PC-9 (cell line): ENCODE data around the gene EML3. TPM values are rescaled to one million over a fixed set of nuclear protein-coding genes. Genes with fewer than 3 reads are reported as not detected.

Source experiments
- BruUV-seq: library from RNA; stranded (reverse); fragments of 400-500 nt; replicated peaks from 2 replicates; lab custom pipeline; 2021; lab: Mats Ljungman, UMichigan
- CTCF ChIA-PET: fragments of 300-600 bp; sonication (Branson Sonifier 250); formaldehyde crosslinking; loops from one replicate; lab custom pipeline; 2022; ENCODE audit warnings: antibody characterized with exemption; lab: Charles Lee
- POLR2A ChIA-PET: fragments of 300-600 bp; sonication (Branson Sonifier 250); formaldehyde crosslinking; loops from one replicate; lab custom pipeline; 2022; ENCODE audit warnings: antibody characterized with exemption; ENCODE audit not compliant: unreplicated experiment; lab: Charles Lee
- DNase-seq, 2 experiments: peaks; one replicate each; pipeline versions ENCODE4 v3.0.0 to v3.0.0-alpha.2; 2015 to 2022; ENCODE audit warnings: mixed read lengths in 1 of 2
- H2AFZ ChIP-seq: fragments of 200-600 bp; sonication (generic); 2 replicates; pipeline ENCODE4 v1.8.1; 2017; ENCODE audit warnings: antibody characterized with exemption
- H3F3A ChIP-seq: fragments of 200-600 bp; sonication (generic); 2 replicates; pipeline ENCODE4 v1.8.1; 2017; ENCODE audit warnings: antibody characterized with exemption, mild to moderate bottlenecking, low read depth; ENCODE audit not compliant: insufficient read depth
- H3K27ac ChIP-seq: fragments of 200-600 bp; sonication (generic); 2 replicates; pipeline ENCODE4 v1.6.1; 2016; ENCODE audit warnings: mixed run types
- H3K27me3 ChIP-seq: fragments of 200-600 bp; sonication (generic); 2 replicates; pipeline ENCODE4 v1.6.1; 2016; ENCODE audit warnings: low read depth, mixed run types; ENCODE audit not compliant: insufficient read depth
- H3K36me3 ChIP-seq: fragments of 200-600 bp; sonication (generic); 2 replicates; pipeline ENCODE4 v1.6.1; 2016; ENCODE audit warnings: low read depth, mixed run types
- H3K4me1 ChIP-seq: fragments of 200-600 bp; sonication (generic); replicated peaks from 2 replicates; pipeline ENCODE4 v1.6.1; 2016; ENCODE audit warnings: mixed run types; ENCODE audit not compliant: insufficient read depth
- H3K4me2 ChIP-seq: fragments of 200-600 bp; sonication (generic); 2 replicates; pipeline ENCODE4 v1.6.1; 2017; ENCODE audit warnings: mixed run types
- H3K4me3 ChIP-seq: fragments of 200-600 bp; sonication (generic); 2 replicates; pipeline ENCODE4 v1.6.1; 2016; ENCODE audit warnings: mixed run types
- H3K79me2 ChIP-seq: fragments of 200-600 bp; sonication (generic); 2 replicates; pipeline ENCODE4 v1.6.1; 2017; ENCODE audit warnings: low read depth, mixed run types
- H3K9me2 ChIP-seq: fragments of 200-600 bp; sonication (generic); 2 replicates; pipeline ENCODE4 v1.8.1; 2017; ENCODE audit warnings: mild to moderate bottlenecking; ENCODE audit not compliant: insufficient read depth
- H3K9me3 ChIP-seq: fragments of 200-600 bp; sonication (generic); 2 replicates; pipeline ENCODE4 v1.8.1; 2016; ENCODE audit warnings: low read depth; ENCODE audit not compliant: insufficient read depth
- H4K20me1 ChIP-seq: fragments of 200-600 bp; sonication (generic); 2 replicates; pipeline ENCODE4 v1.8.1; 2017; ENCODE audit not compliant: insufficient read depth
- CTCF ChIP-seq: fragments of 200-600 bp; sonication (generic); conservative IDR thresholded peaks from 2 replicates; pipeline ENCODE4 v1.6.1; 2017; ENCODE audit warnings: mixed run types, antibody characterized with exemption, mild to moderate bottlenecking, moderate library complexity
- EZH2 ChIP-seq: fragments of 200-600 bp; sonication (generic); IDR thresholded peaks from 2 replicates; pipeline ENCODE4 v1.8.0; 2017; ENCODE audit warnings: antibody characterized with exemption, low read depth
- intact Hi-C: fragments of 100-400 bp; cut with micrococcal nuclease; formaldehyde crosslinking; loops from one replicate; pipeline ENCODE4 v1.10.0; 2022; ENCODE audit not compliant: unreplicated experiment
- total RNA-seq: library from RNA; stranded (reverse); gene quantifications from 2 replicates; pipeline ENCODE4 v1.2.3, GENCODE V29; 2021

Gene EML3
- total RNA-seq, 1 experiment from 2014 or later = 84.2 TPM

GRCh38 chr11:62558669-62559068 lies 53.9 kb downstream of the EML3 start:
- no TSS peak for BruUV-seq
- Histone ChIP-seq H3K9me2 (no peaks in the 10 kb centered on the region), H3K79me2 (peaks cover 44% of the 10 kb centered on the region), H3K27ac (peak overlapping the region; percentile 92), H3K4me2 (no peak overlapping the region; the same call in 1 of the 2 replicates), H3K9me3 (no peaks in the 10 kb centered on the region), H3K4me1 (peaks cover 91% of the 10 kb centered on the region), H4K20me1 (peaks cover 49% of the 10 kb centered on the region), H3K36me3 (peaks cover 30% of the 10 kb centered on the region), H3K27me3 (no peaks in the 10 kb centered on the region), H2AFZ (no peak overlapping the region), H3K4me3 (no peak overlapping the region), H3F3A (peaks cover 97% of the 10 kb centered on the region)
- no peak for TF ChIP-seq EZH2
- TF ChIP-seq CTCF = no peak
- intact Hi-C loops = no loop called here
- ChIA-PET CTCF (interaction anchor here (0.6 to 3.3 kb wide), 3 partner anchors 15 to 134 kb away, joined by 4 to 49 read pairs (median 10); no protein-coding TSS in a partner anchor), POLR2A (interaction anchor here (0.7 kb wide), 1 partner anchor 22 kb away, joined by 6 read pairs; no protein-coding TSS in a partner anchor)
- no peak for DNase-seq

- no peaks in the 10 kb centered on the region for H3K27me3 ChIP-seq
- peaks cover 35% of the 10 kb centered on the region for H3K79me2 ChIP-seq
- H4K20me1 ChIP-seq = peaks cover 35% of the 10 kb centered on the region
- ChIA-PET CTCF (interaction anchor here (0.5 to 1.6 kb wide), 7 partner anchors 12 to 132 kb away, joined by 3 to 14 read pairs (median 6); no protein-coding TSS in a partner anchor), POLR2A (interaction anchor here (0.6 to 1.3 kb wide), 6 partner anchors 10 to 146 kb away, joined by 3 to 10 read pairs (median 4); partner anchors contain the start of gene AHNAK)
- no peak overlapping the region for H2AFZ ChIP-seq
- peak overlapping the region; percentile 92 for H3K27ac ChIP-seq
- BruUV-seq = no TSS peak
- no peak overlapping the region for H3K4me3 ChIP-seq
- H3K9me2 ChIP-seq = no peaks in the 10 kb centered on the region
- H3K9me3 ChIP-seq = no peaks in the 10 kb centered on the region
- peaks cover 24% of the 10 kb centered on the region for H3K36me3 ChIP-seq
- H3F3A ChIP-seq = peaks cover 96% of the 10 kb centered on the region
- TF ChIP-seq EZH2 = no peak
- TF ChIP-seq CTCF = no peak
- peak overlapping the region; percentile 95 for H3K4me2 ChIP-seq
- peaks cover 96% of the 10 kb centered on the region for H3K4me1 ChIP-seq
- intact Hi-C loops = loop anchor here (1.0 kb wide), 1 partner anchor 49 kb away; no protein-coding TSS in a partner anchor
- DNase-seq = peak in 1 of 2 experiments; percentile 60
Observed at GRCh38 chr11:62556875-62557631, 55.5 kb downstream of the EML3 start.

- Histone ChIP-seq H3K4me2 (peak overlapping the region; percentile 95), H3K27ac (peak overlapping the region; percentile 92), H2AFZ (no peak overlapping the region), H3K79me2 (peaks cover 32% of the 10 kb centered on the region), H3K27me3 (no peaks in the 10 kb centered on the region), H3K9me2 (no peaks in the 10 kb centered on the region), H3K9me3 (no peaks in the 10 kb centered on the region), H3F3A (peaks cover 96% of the 10 kb centered on the region), H3K36me3 (peaks cover 24% of the 10 kb centered on the region), H4K20me1 (peaks cover 30% of the 10 kb centered on the region), H3K4me1 (peaks cover 96% of the 10 kb centered on the region), H3K4me3 (peak overlapping the region; percentile 38; the same call in 1 of the 2 replicates)
- no peak for TF ChIP-seq EZH2
- TF ChIP-seq CTCF = no peak
- DNase-seq = peak; percentile 90 to 94
- no TSS peak for BruUV-seq
- CTCF ChIA-PET = interaction anchor here (0.5 to 1.8 kb wide), 4 partner anchors 12 to 132 kb away, joined by 3 to 12 read pairs (median 8); partner anchors contain the start of gene EEF1G
- POLR2A ChIA-PET = interaction anchor here (0.6 to 1.3 kb wide), 9 partner anchors 9 to 275 kb away, joined by 3 to 10 read pairs (median 4); partner anchors contain the start of genes AHNAK, EEF1G, STX5 and TUT1
- intact Hi-C loops = loop anchor here (1.0 kb wide), 1 partner anchor 48 kb away; no protein-coding TSS in a partner anchor
Observed at GRCh38 chr11:62556108-62556874, 56.3 kb downstream of the EML3 start.
